Activated B cell treated with CpG ODN at 0.5 μM for 24 hours (primary cell): ENCODE measurements around the gene ARHGAP10. TPM values are rescaled to one million over a fixed set of nuclear protein-coding genes. Genes with fewer than 3 reads are reported as not detected.

Source experiments
- ATAC-seq: fragments of 200-7000 bp; cut with Tn5 transposase; one replicate; pipeline ENCODE4 v1.10.0; 2021; ENCODE audit warnings: low read depth, mild to moderate bottlenecking, moderate library complexity
- CTCF ChIA-PET: fragments of 350-600 bp; sonication (Branson Sonifier 250); formaldehyde crosslinking; loops from one replicate; lab custom pipeline; 2021; ENCODE audit warnings: antibody characterized with exemption; lab: Charles Lee
- POLR2A ChIA-PET: fragments of 350-600 bp; sonication (Branson Sonifier 250); formaldehyde crosslinking; loops from one replicate; lab custom pipeline; 2021; ENCODE audit warnings: antibody characterized with exemption; lab: Charles Lee
- DNase-seq: peaks from one replicate; pipeline ENCODE4 v3.0.0; 2022
- H3K27ac Mint-ChIP-seq: one replicate; pipeline ENCODE4 v1.8.0; 2020; ENCODE audit warnings: mixed read lengths
- H3K27me3 Mint-ChIP-seq: one replicate; pipeline ENCODE4 v1.8.0; 2021; ENCODE audit warnings: mixed read lengths
- H3K36me3 Mint-ChIP-seq: one replicate; pipeline ENCODE4 v1.8.0; 2021; ENCODE audit warnings: low read depth, mixed read lengths
- H3K4me1 Mint-ChIP-seq: one replicate; pipeline ENCODE4 v1.8.0; 2021; ENCODE audit warnings: mixed read lengths
- H3K4me3 Mint-ChIP-seq: one replicate; pipeline ENCODE4 v1.8.0; 2020; ENCODE audit warnings: mild to moderate bottlenecking, mixed read lengths
- H3K9me3 Mint-ChIP-seq: one replicate; pipeline ENCODE4 v1.8.0; 2020; ENCODE audit warnings: mixed read lengths
- CTCF ChIP-seq: fragments of 200-600 bp; IDR thresholded peaks from one replicate; pipeline ENCODE4 v1.8.0; 2022; ENCODE audit warnings: antibody characterized with exemption, mild to moderate bottlenecking
- intact Hi-C: fragments of 100-400 bp; cut with micrococcal nuclease; formaldehyde crosslinking; loops from one replicate; pipeline ENCODE4 v1.15.1; 2024
- total RNA-seq: library from RNA; stranded (reverse); gene quantifications from 2 replicates; pipeline ENCODE4 v1.2.3, GENCODE V29; 2022

The ARHGAP10 gene
- total RNA-seq, 1 donor from 2014 or later: 0.60 TPM

- no peak overlapping the region for H3K27ac Mint-ChIP-seq
- no peak for DNase-seq
- no peaks in the 10 kb centered on the region for H3K36me3 Mint-ChIP-seq
- H3K4me3 Mint-ChIP-seq: no peak overlapping the region
- intact Hi-C loops: no loop called here
- no peaks in the 10 kb centered on the region for H3K9me3 Mint-ChIP-seq
- H3K27me3 Mint-ChIP-seq: no peaks in the 10 kb centered on the region
- TF ChIP-seq CTCF: no peak
- POLR2A ChIA-PET: no interaction called here
- ATAC-seq: no peak
- no peaks in the 10 kb centered on the region for H3K4me1 Mint-ChIP-seq
- CTCF ChIA-PET: no interaction called here
Measured at GRCh38 chr4:147923381-147923780, 191.5 kb downstream of the ARHGAP10 start.

DNA sequence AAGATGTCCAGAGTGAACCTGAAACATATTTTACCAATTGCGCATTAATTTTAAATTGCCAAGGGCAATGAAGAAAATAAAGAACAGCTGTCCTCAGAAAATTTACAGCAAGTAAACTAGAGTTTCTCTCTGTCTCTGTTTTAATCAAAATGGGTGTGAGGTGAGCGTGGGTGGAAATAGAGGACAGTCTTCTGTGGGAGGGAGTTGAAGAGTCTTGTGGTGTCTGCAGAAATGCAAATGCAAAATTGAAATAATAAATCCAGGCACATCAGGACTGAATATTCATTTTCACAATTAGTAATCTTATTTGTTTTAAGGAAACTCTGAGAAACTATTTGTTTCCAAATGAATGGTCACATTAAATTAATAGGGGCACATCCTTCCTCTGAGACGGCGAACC lies 192.0 kb downstream of the ARHGAP10 start:
- Mint-ChIP-seq H3K4me1 (no peaks in the 10 kb centered on the region), H3K9me3 (no peaks in the 10 kb centered on the region), H3K36me3 (no peaks in the 10 kb centered on the region), H3K27ac (no peak overlapping the region), H3K27me3 (no peaks in the 10 kb centered on the region), H3K4me3 (no peak overlapping the region)
- POLR2A ChIA-PET: no interaction called here
- no peak for TF ChIP-seq CTCF
- DNase-seq (no peak), ATAC-seq (no peak)
- intact Hi-C loops: no loop called here
- CTCF ChIA-PET: no interaction called here

DNA sequence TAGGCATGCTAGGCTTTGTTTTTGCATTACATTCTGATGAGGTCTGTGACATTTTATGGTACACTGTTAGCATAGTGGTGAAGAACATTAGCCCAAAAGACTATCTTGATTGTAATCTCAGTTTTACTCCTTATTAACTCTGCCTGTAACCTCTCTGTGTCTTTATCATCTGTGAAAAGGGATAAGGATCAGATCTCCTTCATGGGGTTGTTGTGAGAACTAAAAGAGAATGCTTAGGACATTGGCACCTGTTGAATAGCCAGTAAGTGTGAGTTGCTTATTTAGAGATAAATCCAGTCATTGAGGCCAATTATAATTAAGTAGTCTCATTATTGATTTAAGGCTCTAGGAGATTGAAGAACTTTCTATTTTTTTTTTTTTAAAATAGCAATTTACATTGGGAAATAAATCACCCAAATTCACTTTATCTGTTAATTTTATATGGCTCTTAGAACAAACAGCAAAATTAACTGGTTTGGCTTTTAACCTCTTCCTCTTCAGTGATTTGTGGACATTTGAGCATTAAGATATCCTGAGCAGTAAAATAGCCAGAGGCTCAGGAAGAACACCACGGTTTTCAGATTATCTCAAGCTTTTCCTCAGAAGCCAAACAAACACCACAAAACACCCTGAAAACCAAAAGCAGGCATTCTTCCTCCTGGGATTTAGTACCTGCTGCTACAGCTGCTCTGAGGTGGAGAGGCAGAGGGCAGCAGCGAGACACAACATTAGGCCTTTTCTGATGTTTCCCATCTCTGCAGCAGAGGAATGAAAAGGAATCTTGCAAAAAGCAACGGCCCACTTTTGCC lies 192.9 kb downstream of the ARHGAP10 start:
- intact Hi-C loops: no loop called here
- ATAC-seq (no peak), DNase-seq (no peak)
- no peaks in the 10 kb centered on the region for H3K4me1 Mint-ChIP-seq
- no peak overlapping the region for H3K27ac Mint-ChIP-seq
- no peaks in the 10 kb centered on the region for H3K36me3 Mint-ChIP-seq
- no peak for TF ChIP-seq CTCF
- CTCF ChIA-PET: no interaction called here
- POLR2A ChIA-PET: no interaction called here
- H3K27me3 Mint-ChIP-seq: no peaks in the 10 kb centered on the region
- no peak overlapping the region for H3K4me3 Mint-ChIP-seq
- no peaks in the 10 kb centered on the region for H3K9me3 Mint-ChIP-seq

DNA sequence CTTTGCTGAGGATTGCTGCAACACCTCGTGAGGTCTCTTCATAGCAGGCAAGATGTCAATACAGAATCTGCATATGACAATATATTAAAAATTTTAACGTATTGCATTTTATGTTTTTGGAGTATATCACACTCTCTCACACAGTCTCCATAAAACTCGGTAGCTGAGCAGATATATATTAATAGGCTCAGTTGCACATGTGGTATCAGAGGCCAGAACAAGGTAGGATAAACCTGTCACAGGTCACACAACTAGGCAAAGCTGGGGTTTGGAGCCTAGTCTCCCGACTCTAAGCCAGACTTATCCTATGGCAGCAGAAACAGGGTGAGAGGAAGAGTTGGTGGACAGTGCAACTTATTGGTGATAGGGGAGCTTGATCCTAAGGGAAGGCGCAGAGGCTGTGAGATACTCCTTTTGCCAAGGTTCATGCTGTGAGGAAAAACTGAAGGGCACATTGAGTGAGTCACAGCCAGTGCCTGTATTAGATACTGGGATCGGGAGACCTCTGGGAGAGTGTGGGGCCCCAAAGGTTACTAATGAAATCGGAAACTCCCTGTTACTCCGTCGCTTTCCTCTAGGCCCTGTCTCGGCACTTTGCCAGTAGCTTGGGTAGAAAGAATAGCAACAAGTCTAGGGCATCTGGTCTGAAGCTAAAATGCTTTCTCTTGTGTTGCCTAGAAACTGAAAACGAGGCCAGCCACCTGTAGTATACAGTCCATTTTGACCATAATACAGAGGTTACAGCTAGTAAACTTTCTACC lies 195.7 kb downstream of the ARHGAP10 start:
- no peak for TF ChIP-seq CTCF
- ATAC-seq (no peak), DNase-seq (no peak)
- ChIA-PET POLR2A (no interaction called here), CTCF (no interaction called here)
- H3K27me3 Mint-ChIP-seq: no peaks in the 10 kb centered on the region
- no peaks in the 10 kb centered on the region for H3K9me3 Mint-ChIP-seq
- H3K4me3 Mint-ChIP-seq: no peak overlapping the region
- no peaks in the 10 kb centered on the region for H3K36me3 Mint-ChIP-seq
- no peaks in the 10 kb centered on the region for H3K4me1 Mint-ChIP-seq
- no peak overlapping the region for H3K27ac Mint-ChIP-seq
- intact Hi-C loops: no loop called here

- no peak for ATAC-seq
- no peaks in the 10 kb centered on the region for H3K36me3 Mint-ChIP-seq
- no peak for TF ChIP-seq CTCF
- H3K4me1 Mint-ChIP-seq: no peaks in the 10 kb centered on the region
- ChIA-PET POLR2A (no interaction called here), CTCF (no interaction called here)
- no peaks in the 10 kb centered on the region for H3K9me3 Mint-ChIP-seq
- no peak overlapping the region for H3K4me3 Mint-ChIP-seq
- no peak for DNase-seq
- H3K27me3 Mint-ChIP-seq: no peaks in the 10 kb centered on the region
- H3K27ac Mint-ChIP-seq: no peak overlapping the region
- intact Hi-C loops: no loop called here
Measured at GRCh38 chr4:147928400-147928799, 196.5 kb downstream of the ARHGAP10 start.
